Mesodermal cell (in vitro differentiated cells): Measurements from ENCODE around the gene CATSPER1.
"Not testable (repeated sequence)": the region's sequence is repeated elsewhere in the genome, so short reads cannot be mapped to it uniquely, and the experiment has no call there.

Source experiments
- H3K27ac ChIP-seq: 2 replicates; pipeline ENCODE4 v1.7.0; 2013; ENCODE audit warnings: mild to moderate bottlenecking, low read depth, low read length, moderate library complexity; ENCODE audit not compliant: severe bottlenecking
- H3K36me3 ChIP-seq: 2 replicates; pipeline ENCODE4 v1.7.1; 2013; ENCODE audit warnings: mild to moderate bottlenecking, low read length, moderate library complexity; ENCODE audit not compliant: control insufficient read depth, insufficient read depth
- H3K4me1 ChIP-seq: one replicate; pipeline ENCODE4 v1.7.1; 2013; ENCODE audit warnings: mild to moderate bottlenecking, low read length; ENCODE audit not compliant: insufficient read depth, control insufficient read depth, poor library complexity, severe bottlenecking
- H3K4me3 ChIP-seq: 2 replicates; pipeline ENCODE4 v1.7.0; 2013; ENCODE audit warnings: low read length, control low read depth, mild to moderate bottlenecking; ENCODE audit not compliant: insufficient read depth, poor library complexity, severe bottlenecking; ENCODE audit errors: extremely low read depth
- H3K9me3 ChIP-seq: 2 replicates; pipeline ENCODE4 v1.7.1; 2013; ENCODE audit warnings: mild to moderate bottlenecking, low read length, moderate library complexity; ENCODE audit not compliant: control insufficient read depth
- WGBS, 2 experiments: methylation state at CpG; one replicate each; pipeline ENCODE4 v1.1.5; 2013; ENCODE audit warnings: missing lambda C conversion rate in 2 of 2; ENCODE audit not compliant: insufficient coverage in 2 of 2; 5-methylcytosine and 5-hydroxymethylcytosine counted together

CATSPER1 gene

DNA sequence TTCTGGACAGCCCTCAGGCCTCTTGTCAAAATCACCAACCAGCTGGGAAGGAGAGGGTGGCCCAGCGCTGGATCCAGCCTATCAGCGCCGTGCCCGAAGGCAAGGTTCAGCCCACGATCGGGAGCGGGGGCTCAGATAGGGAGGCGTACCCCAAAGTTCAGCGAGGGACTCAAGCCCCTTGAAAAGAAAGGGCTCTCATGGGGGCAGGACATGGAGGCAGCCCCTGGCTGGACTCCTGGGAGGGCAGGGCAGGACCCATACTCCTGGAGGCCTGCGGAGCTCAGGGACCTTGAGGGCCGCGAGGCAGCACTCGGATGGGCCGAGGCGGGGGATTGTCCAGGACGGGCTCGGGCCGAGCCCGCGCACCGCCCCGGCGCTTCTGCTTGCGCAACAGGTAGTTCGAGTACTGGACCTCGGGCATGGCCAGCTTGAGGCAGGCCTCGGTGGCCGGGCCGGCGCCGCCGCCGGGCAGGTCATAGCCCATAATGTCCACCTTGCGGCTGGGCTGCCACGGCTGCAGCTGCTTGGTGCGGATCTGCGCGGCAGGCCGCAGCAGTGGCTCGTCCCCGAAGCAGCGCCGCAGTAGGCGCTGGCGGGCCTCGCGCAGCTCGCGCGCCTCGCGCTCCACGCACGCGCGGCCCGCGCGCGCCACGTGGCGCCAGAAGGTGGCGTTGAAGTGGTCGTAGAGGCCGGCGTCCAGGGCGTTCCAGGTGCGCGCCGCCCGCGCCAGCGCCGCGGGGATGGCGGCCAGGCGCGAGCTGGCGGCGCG, 16.1 kb upstream of the CATSPER1 start:
- WGBS, 2 experiments: 96% methylated on average over 78 to 79 of the region's 81 CpGs
- H3K9me3 ChIP-seq: no peaks in the 10 kb centered on the region
- no peak overlapping the region for H3K27ac ChIP-seq
- H3K36me3 ChIP-seq: no peaks in the 10 kb centered on the region
- no peaks in the 10 kb centered on the region for H3K4me1 ChIP-seq
- H3K4me3 ChIP-seq: no peak overlapping the region

GRCh38 chr11:66039765-66040164, 13.5 kb upstream of the CATSPER1 start:
- H3K27ac ChIP-seq: no peak overlapping the region
- no peak overlapping the region for H3K4me3 ChIP-seq
- no peaks in the 10 kb centered on the region for H3K36me3 ChIP-seq
- H3K4me1 ChIP-seq: no peaks in the 10 kb centered on the region
- WGBS, 2 experiments: 92 to 93% methylated on average over 3 of the region's 3 CpGs
- no peaks in the 10 kb centered on the region for H3K9me3 ChIP-seq

GRCh38 chr11:66037327-66037726, 11.0 kb upstream of the CATSPER1 start:
- Histone ChIP-seq H3K4me1 (no peaks in the 10 kb centered on the region), H3K9me3 (no peaks in the 10 kb centered on the region), H3K36me3 (no peaks in the 10 kb centered on the region), H3K27ac (no peak overlapping the region), H3K4me3 (no peak overlapping the region)
- 87 to 97% methylated on average over 3 of the region's 3 CpGs for WGBS, 2 experiments

GRCh38 chr11:66036334-66036710, 10.0 kb upstream of the CATSPER1 start:
- 82 to 89% methylated on average over 1 to 4 of the region's 5 CpGs for WGBS, 2 experiments
- Histone ChIP-seq H3K36me3 (no peaks in the 10 kb centered on the region), H3K27ac (no peak overlapping the region), H3K4me1 (no peaks in the 10 kb centered on the region), H3K4me3 (no peak overlapping the region), H3K9me3 (no peaks in the 10 kb centered on the region)

- WGBS, 2 experiments: 86 to 87% methylated on average over 2 to 5 of the region's 9 CpGs
- Histone ChIP-seq H3K36me3 (no peaks in the 10 kb centered on the region), H3K4me3 (no peak overlapping the region), H3K9me3 (no peaks in the 10 kb centered on the region), H3K27ac (no peak overlapping the region), H3K4me1 (no peaks in the 10 kb centered on the region)
Measured at GRCh38 chr11:66035653-66036333, 9.5 kb upstream of the CATSPER1 start.

DNA sequence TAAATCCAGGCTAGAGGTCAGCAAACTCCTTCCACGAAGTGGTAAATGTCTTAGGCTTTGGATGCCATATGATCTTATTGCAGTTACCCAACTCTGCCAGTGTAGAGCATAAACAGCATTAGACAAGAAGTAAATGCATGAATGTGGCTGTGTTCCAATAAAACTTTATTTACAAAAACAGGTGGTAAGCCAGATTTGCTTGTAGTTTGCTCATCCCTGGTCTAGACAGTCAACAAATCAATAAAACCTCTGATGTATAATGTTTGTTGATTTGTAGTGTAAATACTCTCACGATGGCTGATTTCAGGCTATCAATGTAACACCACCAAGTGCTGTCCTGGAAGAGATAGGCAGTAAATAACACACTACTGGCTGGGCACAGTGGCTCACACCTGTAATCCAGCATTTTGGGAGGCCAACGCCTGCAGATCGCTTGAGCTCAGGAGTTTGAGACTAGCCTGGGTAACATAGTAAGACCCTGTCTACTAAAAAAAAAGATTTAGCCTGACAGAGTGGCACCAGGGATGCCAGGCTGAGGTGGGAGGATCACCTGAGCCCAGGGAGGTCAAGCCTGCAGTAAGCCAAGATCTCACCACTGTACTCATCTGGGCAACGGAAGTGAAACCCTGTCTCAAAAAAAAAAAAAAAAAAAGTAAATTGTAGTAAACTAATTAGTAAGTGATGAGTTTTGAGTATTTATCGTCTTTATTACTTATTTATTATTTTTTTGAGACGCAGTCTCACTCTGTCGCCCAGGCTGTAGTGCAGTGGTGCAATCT, 6.9 kb upstream of the CATSPER1 start:
- Histone ChIP-seq H3K9me3 (no peaks in the 10 kb centered on the region), H3K4me3 (no peak overlapping the region), H3K27ac (no peak overlapping the region), H3K4me1 (no peaks in the 10 kb centered on the region), H3K36me3 (no peaks in the 10 kb centered on the region)
- WGBS, 2 experiments: 87 to 92% methylated on average over 3 to 6 of the region's 8 CpGs

GRCh38 chr11:66023186-66023440, 3.2 kb downstream of the CATSPER1 start:
- WGBS, 2 experiments: 79 to 90% methylated on average over 5 of the region's 5 CpGs
- peaks cover 19% of the 10 kb centered on the region for H3K4me1 ChIP-seq
- not testable (repeated sequence) for H3K36me3 ChIP-seq, H3K9me3 ChIP-seq, H3K4me3 ChIP-seq, H3K27ac ChIP-seq

- no peak overlapping the region for H3K27ac ChIP-seq
- H3K36me3 ChIP-seq: no peaks in the 10 kb centered on the region
- H3K4me3 ChIP-seq: no peak overlapping the region
- H3K4me1 ChIP-seq: peaks cover 19% of the 10 kb centered on the region
- no peaks in the 10 kb centered on the region for H3K9me3 ChIP-seq
- WGBS, 2 experiments: 32 to 33% methylated on average over 45 to 46 of the region's 46 CpGs
Measured at GRCh38 chr11:66022401-66023185, 3.7 kb downstream of the CATSPER1 start.

DNA sequence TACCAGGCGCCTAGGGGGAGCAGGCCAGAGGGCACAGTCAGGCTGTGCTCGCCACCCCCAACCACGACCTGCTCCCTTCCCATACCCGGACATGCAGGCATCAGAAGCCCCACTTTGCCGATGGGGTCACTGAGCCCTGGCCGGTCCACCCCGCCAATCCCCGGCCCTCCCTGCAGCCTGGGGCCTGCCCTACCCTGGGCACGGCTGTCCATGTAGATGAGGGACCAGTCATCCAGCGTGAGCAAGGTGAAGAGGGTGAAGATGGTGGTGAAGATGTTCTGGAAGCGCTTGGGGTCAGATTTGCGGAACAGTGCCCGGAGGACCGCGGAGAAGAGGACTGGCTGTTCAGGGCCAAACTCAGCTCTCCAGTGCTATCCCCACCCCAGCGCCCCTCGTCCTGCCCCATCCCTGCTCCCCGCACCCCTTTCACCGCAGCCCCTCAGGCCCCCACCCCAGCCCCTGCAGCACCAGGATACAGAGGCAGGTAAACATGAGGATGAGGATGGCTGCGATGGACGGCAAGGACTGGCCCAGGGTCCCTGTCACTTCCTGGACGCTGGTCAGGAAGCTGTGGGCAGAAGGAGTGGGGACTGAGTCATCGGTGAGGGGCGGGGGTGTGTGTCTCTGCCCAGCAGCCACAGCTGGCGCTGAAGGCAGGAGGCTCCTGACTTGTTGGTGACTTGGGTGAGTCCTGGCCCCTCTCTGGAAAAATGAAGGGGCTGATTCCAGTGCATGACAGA, 5.5 kb downstream of the CATSPER1 start:
- Histone ChIP-seq H3K27ac (no peak overlapping the region), H3K9me3 (no peaks in the 10 kb centered on the region), H3K4me1 (peaks cover 27% of the 10 kb centered on the region), H3K4me3 (no peak overlapping the region), H3K36me3 (no peaks in the 10 kb centered on the region)
- WGBS, 2 experiments: 82 to 83% methylated on average over 16 of the region's 25 CpGs

DNA sequence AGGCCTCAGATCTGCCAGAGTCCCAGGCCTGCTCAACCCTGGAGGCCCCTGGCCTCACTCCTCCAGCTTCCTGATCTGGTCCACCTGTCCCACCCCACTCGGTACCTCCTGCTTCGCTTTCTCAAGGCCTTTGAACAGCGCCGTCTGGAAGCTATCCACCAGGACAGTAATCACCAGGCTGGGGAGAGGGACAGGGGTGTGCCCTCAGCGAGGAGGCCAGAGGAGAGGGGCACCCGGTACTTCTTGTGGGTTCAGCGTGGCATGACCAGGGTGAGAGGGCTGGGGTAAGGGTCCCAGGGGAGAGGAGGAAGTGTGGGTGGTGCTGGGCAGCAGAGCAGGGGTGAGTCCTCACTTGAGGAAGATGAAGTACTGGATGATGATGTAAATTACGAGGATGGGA, 6.1 kb downstream of the CATSPER1 start:
- Histone ChIP-seq H3K9me3 (no peaks in the 10 kb centered on the region), H3K27ac (no peak overlapping the region), H3K4me1 (peaks cover 33% of the 10 kb centered on the region), H3K4me3 (no peak overlapping the region), H3K36me3 (no peaks in the 10 kb centered on the region)
- WGBS, 2 experiments: 77 to 78% methylated on average over 7 to 8 of the region's 8 CpGs
